Muscle layer of duodenum (tissue), 2 donors: Measurements from ENCODE around the gene RND1.
"Not testable (repeated sequence)": the region's sequence is repeated elsewhere in the genome, so short reads cannot be mapped to it uniquely, and the experiment has no call there.

Experiments used
- H3K27ac ChIP-seq: one replicate; pipeline ENCODE4 v1.7.0; 2013; ENCODE audit warnings: mild to moderate bottlenecking, low read length
- H3K27me3 ChIP-seq: one replicate; pipeline ENCODE4 v1.7.0; 2013; ENCODE audit warnings: low read depth, mild to moderate bottlenecking, control low read depth, low read length
- H3K36me3 ChIP-seq, 2 donors: one replicate each; pipeline ENCODE4 v1.7.0; 2013; ENCODE audit warnings: low read length in 2 of 2, control low read depth in 1 of 2, mild to moderate bottlenecking in 1 of 2; ENCODE audit not compliant: insufficient read depth in 2 of 2, control insufficient read depth in 1 of 2
- H3K4me1 ChIP-seq, 2 donors: one replicate each; pipeline ENCODE4 v1.7.0; 2013; ENCODE audit warnings: low read length in 2 of 2, mild to moderate bottlenecking in 2 of 2, control low read depth in 1 of 2, moderate library complexity in 1 of 2; ENCODE audit not compliant: insufficient read depth in 2 of 2, control insufficient read depth in 1 of 2
- H3K4me3 ChIP-seq, 2 donors: one replicate each; pipeline ENCODE4 v1.7.0; 2013; ENCODE audit warnings: low read length in 2 of 2, low read depth in 1 of 2, mild to moderate bottlenecking in 1 of 2
- H3K9me3 ChIP-seq, 2 donors: one replicate each; pipeline ENCODE4 v1.7.0; 2013; ENCODE audit warnings: low read length in 2 of 2, control low read depth in 1 of 2, mild to moderate bottlenecking in 1 of 2; ENCODE audit not compliant: control insufficient read depth in 1 of 2
- donor health status: healthy.

The RND1 gene

DNA sequence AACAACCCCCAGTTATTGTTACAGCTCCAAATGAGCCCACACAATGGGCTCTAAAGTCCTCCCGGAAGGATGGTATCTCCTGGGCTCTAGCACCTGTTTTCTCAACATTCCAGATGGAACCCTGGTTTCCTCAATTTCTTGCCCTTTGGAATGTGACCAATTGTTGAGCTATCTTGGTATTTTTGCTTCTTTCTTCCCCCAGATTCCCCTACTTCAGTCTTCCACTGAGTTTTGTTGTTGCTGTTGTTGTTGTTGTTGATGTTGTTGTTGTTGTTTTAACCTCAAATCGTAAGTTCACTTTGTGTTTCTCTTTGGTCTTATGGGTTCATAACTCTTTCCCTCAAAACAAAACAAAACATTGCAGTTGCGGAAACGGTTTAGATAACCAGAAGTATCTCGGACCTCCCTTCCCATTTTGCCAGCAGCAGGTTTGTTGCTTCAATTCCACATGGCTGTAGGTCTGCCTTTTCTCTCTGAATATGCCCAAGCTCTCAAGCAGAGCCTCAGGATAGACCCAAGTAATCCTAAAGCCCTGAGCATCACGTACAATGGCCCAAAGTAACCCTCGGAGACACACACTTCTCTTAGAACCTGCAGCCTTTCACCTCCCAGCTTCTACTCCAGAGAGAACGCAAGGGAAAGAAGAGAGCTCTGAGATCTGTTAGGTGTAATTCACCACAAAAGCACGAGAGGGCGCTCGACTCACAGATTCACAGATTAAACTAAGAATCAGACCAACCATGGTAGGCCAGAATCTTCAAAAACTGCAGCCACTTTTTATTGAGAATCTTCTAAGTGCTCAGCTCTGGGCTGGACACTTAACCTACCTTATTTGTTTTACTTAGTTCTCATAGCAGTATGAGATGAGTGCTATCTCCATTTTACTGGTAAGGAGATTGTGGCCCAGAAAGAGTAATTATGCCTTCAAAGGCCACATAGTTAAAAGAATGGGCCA is 12.7 kb downstream of the RND1 start:
- peaks cover 13 to 22% of the 10 kb centered on the region in 2 donors for H3K4me1 ChIP-seq
- no peaks in the 10 kb centered on the region for H3K27me3 ChIP-seq
- H3K36me3 ChIP-seq, result peaks cover 0 to 4% of the 10 kb centered on the region in 2 donors
- H3K27ac ChIP-seq, result peak overlapping the region; percentile 85
- no peaks in the 10 kb centered on the region for H3K9me3 ChIP-seq
- H3K4me3 ChIP-seq, result peak overlapping the region; percentile 95 to 96

GRCh38 chr12:48851883-48852733 is 13.6 kb downstream of the RND1 start, which contains the start of gene DDX23:
TSS of gene DDX23 (minus strand) at chr12:48852163. CDS start at chr12:48845782, 6,381 bp downstream.
- Histone ChIP-seq H3K27ac (peak within 1 kb of the TSS; percentile 88), H3K4me1 (peaks cover 13 to 22% of the 10 kb centered on the region in 2 donors), H3K36me3 (no peaks in the 10 kb centered on the region), H3K27me3 (no peaks in the 10 kb centered on the region), H3K9me3 (no peaks in the 10 kb centered on the region), H3K4me3 (peak within 1 kb of the TSS; percentile 95 to 96)

- not testable (repeated sequence) for H3K4me1 ChIP-seq, H3K27ac ChIP-seq, H3K27me3 ChIP-seq, H3K4me3 ChIP-seq, H3K9me3 ChIP-seq
- H3K36me3 ChIP-seq, result peaks cover 33 to 55% of the 10 kb centered on the region in 2 donors
Observed at GRCh38 chr12:48842021-48842420, 23.6 kb downstream of the RND1 start.

DNA sequence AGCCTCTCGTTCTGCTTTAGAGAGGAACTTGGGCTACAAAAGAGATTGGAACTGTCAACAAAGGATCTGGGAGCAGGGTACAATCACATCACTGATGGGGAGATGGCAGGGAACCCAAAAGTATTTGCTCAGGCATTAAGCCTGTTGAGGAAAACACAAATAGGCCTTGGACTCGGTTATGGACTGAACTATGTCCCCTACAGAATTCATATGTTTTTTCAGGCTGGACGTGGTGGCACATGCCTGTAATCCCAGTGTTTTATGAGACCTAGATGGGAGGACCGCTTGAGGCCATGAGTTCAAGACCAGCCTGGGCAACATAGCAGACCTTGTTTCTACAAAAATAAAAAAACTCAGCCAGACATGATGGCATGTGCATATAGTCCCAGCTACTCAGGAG is 27.6 kb downstream of the RND1 start:
- no peaks in the 10 kb centered on the region for H3K27me3 ChIP-seq
- peaks cover 47 to 61% of the 10 kb centered on the region in 2 donors for H3K36me3 ChIP-seq
- no peaks in the 10 kb centered on the region for H3K4me1 ChIP-seq
- H3K9me3 ChIP-seq, result no peaks in the 10 kb centered on the region
- H3K27ac ChIP-seq, result no peak overlapping the region
- H3K4me3 ChIP-seq, result no peak overlapping the region

DNA sequence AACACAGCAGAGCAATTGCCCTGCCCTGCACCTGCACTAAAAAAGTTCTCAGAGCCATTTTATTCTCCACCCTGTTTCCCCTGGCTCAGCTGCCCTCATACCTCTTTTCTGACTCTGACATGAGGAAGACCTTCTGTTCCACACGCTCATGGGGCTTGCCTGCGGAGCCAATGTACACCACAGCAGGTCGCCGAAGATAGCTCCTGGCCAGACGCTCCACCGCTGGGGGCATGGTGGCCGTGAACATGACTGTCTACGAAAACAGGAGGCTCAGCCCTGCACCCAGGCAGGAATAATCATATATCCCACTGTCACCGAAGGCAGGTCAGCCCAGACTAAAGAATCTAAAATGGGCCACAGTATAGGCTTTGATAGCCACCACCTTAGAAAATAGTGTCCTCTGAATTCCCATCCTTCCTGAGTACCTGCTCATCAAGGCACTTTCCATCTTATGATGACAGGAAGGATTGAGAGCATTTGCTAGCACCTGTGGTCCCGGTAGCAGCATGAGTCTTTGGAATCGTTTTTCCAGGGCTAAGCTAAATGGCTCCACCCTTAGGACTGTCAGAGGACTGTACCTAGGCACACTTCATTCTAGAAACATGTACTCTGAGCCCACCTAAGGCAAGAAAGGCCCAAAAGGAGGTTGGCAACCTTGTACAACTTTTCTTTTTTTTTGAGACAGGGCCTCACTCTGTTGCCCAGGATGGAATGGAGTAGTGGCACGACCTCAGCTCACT is 33.2 kb downstream of the RND1 start:
- Histone ChIP-seq H3K36me3 (peaks cover 81 to 89% of the 10 kb centered on the region in 2 donors), H3K9me3 (no peaks in the 10 kb centered on the region), H3K4me3 (no peak overlapping the region), H3K27me3 (no peaks in the 10 kb centered on the region), H3K4me1 (no peaks in the 10 kb centered on the region), H3K27ac (no peak overlapping the region)

GRCh38 chr12:48831257-48831656 is 34.4 kb downstream of the RND1 start:
- H3K9me3 ChIP-seq, result no peaks in the 10 kb centered on the region
- H3K27me3 ChIP-seq, result no peaks in the 10 kb centered on the region
- H3K4me3 ChIP-seq, result no peak overlapping the region
- H3K4me1 ChIP-seq, result no peaks in the 10 kb centered on the region
- no peak overlapping the region for H3K27ac ChIP-seq
- H3K36me3 ChIP-seq, result peaks cover 72 to 89% of the 10 kb centered on the region in 2 donors

- Histone ChIP-seq H3K27me3 (no peaks in the 10 kb centered on the region), H3K4me3 (no peak overlapping the region), H3K9me3 (no peaks in the 10 kb centered on the region), H3K4me1 (no peaks in the 10 kb centered on the region), H3K36me3 (peaks cover 61 to 84% of the 10 kb centered on the region in 2 donors), H3K27ac (no peak overlapping the region)
Observed at GRCh38 chr12:48828841-48829575, 36.7 kb downstream of the RND1 start.

DNA sequence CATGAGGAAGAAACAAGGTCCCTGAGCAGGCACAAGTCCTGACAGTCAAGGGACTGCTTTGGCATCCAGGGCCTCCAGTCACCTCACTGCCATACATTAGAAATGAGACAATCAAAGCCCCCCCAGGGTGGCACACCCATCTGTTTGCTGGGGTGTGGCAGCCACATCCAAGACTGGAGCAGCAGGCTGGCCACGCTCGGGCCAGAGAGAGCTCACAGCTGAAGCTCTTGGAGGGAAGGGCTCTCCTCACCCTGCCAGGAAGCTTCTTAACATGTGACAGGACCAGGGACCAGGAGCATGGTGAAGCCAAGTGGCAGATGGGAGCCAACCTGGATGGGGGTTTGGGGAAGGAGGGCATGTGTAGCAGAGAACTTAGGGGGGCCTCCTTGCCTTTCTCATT is 37.4 kb downstream of the RND1 start:
- Histone ChIP-seq H3K36me3 (peaks cover 55 to 84% of the 10 kb centered on the region in 2 donors), H3K27ac (no peak overlapping the region), H3K27me3 (no peaks in the 10 kb centered on the region), H3K4me3 (no peak overlapping the region), H3K9me3 (no peaks in the 10 kb centered on the region), H3K4me1 (no peaks in the 10 kb centered on the region)

DNA sequence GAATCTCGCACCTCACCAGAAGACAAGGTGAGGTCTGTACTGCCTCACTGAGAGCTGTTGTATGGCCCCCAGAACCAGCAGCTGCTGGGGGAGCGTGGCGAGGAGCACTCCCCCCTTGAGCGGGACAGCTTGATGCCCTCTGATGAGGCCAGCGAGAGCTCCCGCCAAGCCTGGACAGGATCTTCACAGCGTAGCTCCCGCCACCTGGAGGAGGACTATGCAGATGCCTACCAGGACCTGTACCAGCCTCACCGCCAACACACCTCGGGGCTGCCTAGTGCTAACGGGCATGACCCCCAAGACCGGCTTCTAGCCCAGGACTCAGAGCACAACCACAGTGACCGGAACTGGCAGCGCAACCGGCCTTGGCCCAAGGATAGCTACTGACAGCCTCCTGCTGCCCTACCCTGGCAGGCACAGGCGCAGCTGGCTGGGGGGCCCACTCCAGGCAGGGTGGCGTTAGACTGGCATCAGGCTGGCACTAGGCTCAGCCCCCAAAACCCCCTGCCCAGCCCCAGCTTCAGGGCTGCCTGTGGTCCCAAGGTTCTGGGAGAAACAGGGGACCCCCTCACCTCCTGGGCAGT is 38.1 kb downstream of the RND1 start:
- Histone ChIP-seq H3K27me3 (no peaks in the 10 kb centered on the region), H3K4me3 (no peak overlapping the region), H3K9me3 (no peaks in the 10 kb centered on the region), H3K36me3 (peaks cover 48 to 77% of the 10 kb centered on the region in 2 donors), H3K27ac (no peak overlapping the region), H3K4me1 (no peaks in the 10 kb centered on the region)

DNA sequence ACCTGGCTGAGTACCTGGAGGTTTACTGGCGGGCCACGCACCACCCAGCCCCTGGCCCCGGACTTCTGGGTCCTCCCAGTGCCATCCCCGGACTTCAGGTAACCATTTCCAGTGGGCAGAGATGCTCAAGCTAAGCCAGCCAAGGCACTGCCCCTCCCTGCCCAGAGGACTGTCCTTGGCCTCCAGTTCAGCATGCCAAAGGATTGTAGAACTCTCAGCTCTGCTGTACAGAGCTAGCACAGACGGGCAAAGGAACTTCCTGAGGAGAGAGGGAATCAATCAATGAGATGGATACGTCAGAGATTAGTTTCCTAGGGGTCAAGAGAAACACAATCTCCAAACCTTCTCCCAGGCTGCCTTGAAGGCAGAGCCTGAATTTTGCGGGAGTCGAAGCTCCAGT is 38.6 kb downstream of the RND1 start:
- Histone ChIP-seq H3K27me3 (no peaks in the 10 kb centered on the region), H3K27ac (no peak overlapping the region), H3K36me3 (peaks cover 42 to 72% of the 10 kb centered on the region in 2 donors), H3K4me1 (no peaks in the 10 kb centered on the region), H3K9me3 (no peaks in the 10 kb centered on the region), H3K4me3 (no peak overlapping the region)
